Activated naive CD8-positive, alpha-beta T cell treated with anti-CD3 and anti-CD28 coated beads, Interleukin-2, amount 10 ng/mL, durations not matched to agents 7 days and 5 days (primary cell): ENCODE results near the gene WNK3. TPM values are rescaled to one million over a fixed set of nuclear protein-coding genes. Genes with fewer than 3 reads are reported as not detected.
"Not testable (repeated sequence)": the region's sequence is repeated elsewhere in the genome, so short reads cannot be mapped to it uniquely, and the experiment has no call there.

Source experiments
- ATAC-seq: fragments of 150-1000 bp; cut with Tn5 transposase; one replicate; pipeline ENCODE4 v1.10.0; 2021; ENCODE audit warnings: low read depth, moderate library complexity
- POLR2A ChIA-PET: fragments of 350-600 bp; sonication (Branson Sonifier 250); formaldehyde crosslinking; loops from one replicate; lab custom pipeline; 2021; ENCODE audit warnings: antibody characterized with exemption; lab: Charles Lee
- DNase-seq: peaks from one replicate; pipeline ENCODE4 v3.0.0; 2021
- H3K27ac Mint-ChIP-seq: one replicate; pipeline ENCODE4 v1.8.0; 2022; ENCODE audit warnings: mild to moderate bottlenecking, mixed read lengths
- H3K27me3 Mint-ChIP-seq: one replicate; pipeline ENCODE4 v1.8.0; 2022; ENCODE audit warnings: mild to moderate bottlenecking, moderate library complexity, mixed read lengths
- H3K36me3 Mint-ChIP-seq: one replicate; pipeline ENCODE4 v1.8.0; 2021; ENCODE audit warnings: mild to moderate bottlenecking, mixed read lengths
- H3K4me1 Mint-ChIP-seq: one replicate; pipeline ENCODE4 v1.8.0; 2021; ENCODE audit warnings: mixed read lengths
- H3K4me3 Mint-ChIP-seq: one replicate; pipeline ENCODE4 v1.8.0; 2022; ENCODE audit warnings: mild to moderate bottlenecking, moderate library complexity, mixed read lengths
- H3K9me3 Mint-ChIP-seq: one replicate; pipeline ENCODE4 v1.8.0; 2021; ENCODE audit warnings: mixed read lengths
- total RNA-seq, 2 experiments: library from RNA; stranded (reverse); gene quantifications; one replicate each; pipeline ENCODE4 v1.2.3, GENCODE V29; 2021

The WNK3 gene
- under 1 TPM; 0.26 to 0.33 TPM for total RNA-seq

- no peaks in the 10 kb centered on the region for H3K9me3 Mint-ChIP-seq
- peaks cover 8% of the 10 kb centered on the region for H3K4me1 Mint-ChIP-seq
- peaks cover 38% of the 10 kb centered on the region for H3K27me3 Mint-ChIP-seq
- ATAC-seq = peak; percentile 60
- peak; percentile 41 for DNase-seq
- peak within 1 kb of the TSS; percentile 84 for H3K4me3 Mint-ChIP-seq
- H3K27ac Mint-ChIP-seq = no peak within 1 kb of the TSS
- H3K36me3 Mint-ChIP-seq = no peaks in the 10 kb centered on the region
- POLR2A ChIA-PET = no interaction called here
These were observed at the start of gene WNK3 for GRCh38 chrX:54357414-54358377. Gene WNK3 (minus strand): TSS chrX:54358046.

- POLR2A ChIA-PET = no interaction called here
- Mint-ChIP-seq H3K4me3 (no peak overlapping the region), H3K4me1 (peaks cover 8% of the 10 kb centered on the region), H3K27me3 (peaks cover 27% of the 10 kb centered on the region), H3K9me3 (no peaks in the 10 kb centered on the region), H3K36me3 (no peaks in the 10 kb centered on the region), H3K27ac (no peak overlapping the region)
- ATAC-seq (no peak), DNase-seq (no peak)
These were observed 49.4 kb upstream of the WNK3 start for GRCh38 chrX:54407266-54407665.

- Mint-ChIP-seq H3K27ac (no peak overlapping the region), H3K4me3 (no peak overlapping the region), H3K9me3 (peaks cover 1% of the 10 kb centered on the region), H3K27me3 (peaks cover 3% of the 10 kb centered on the region), H3K4me1 (no peaks in the 10 kb centered on the region), H3K36me3 (no peaks in the 10 kb centered on the region)
- no peak for DNase-seq
- ATAC-seq = no peak
- POLR2A ChIA-PET = no interaction called here
These were observed 39.3 kb upstream of the WNK3 start for GRCh38 chrX:54397113-54397512.

- no peak overlapping the region for H3K4me3 Mint-ChIP-seq
- H3K4me1 Mint-ChIP-seq = no peaks in the 10 kb centered on the region
- H3K9me3 Mint-ChIP-seq = no peaks in the 10 kb centered on the region
- no peak for ATAC-seq
- no peak overlapping the region for H3K27ac Mint-ChIP-seq
- POLR2A ChIA-PET = no interaction called here
- no peak for DNase-seq
- no peaks in the 10 kb centered on the region for H3K27me3 Mint-ChIP-seq
- no peaks in the 10 kb centered on the region for H3K36me3 Mint-ChIP-seq
These were observed 28.5 kb upstream of the WNK3 start for GRCh38 chrX:54386314-54386713.

- H3K9me3 Mint-ChIP-seq, H3K27ac Mint-ChIP-seq, POLR2A ChIA-PET, H3K27me3 Mint-ChIP-seq, ATAC-seq, DNase-seq, H3K4me3 Mint-ChIP-seq, H3K4me1 Mint-ChIP-seq, H3K36me3 Mint-ChIP-seq: not testable (repeated sequence)
These were observed 26.8 kb upstream of the WNK3 start for GRCh38 chrX:54384661-54385060.

GRCh38 chrX:54359408-54359807 is 1.6 kb upstream of the WNK3 start:
- H3K27me3 Mint-ChIP-seq = peaks cover 38% of the 10 kb centered on the region
- DNase-seq (no peak), ATAC-seq (no peak)
- no peaks in the 10 kb centered on the region for H3K36me3 Mint-ChIP-seq
- H3K27ac Mint-ChIP-seq = no peak overlapping the region
- POLR2A ChIA-PET = no interaction called here
- peaks cover 8% of the 10 kb centered on the region for H3K4me1 Mint-ChIP-seq
- H3K4me3 Mint-ChIP-seq = peak overlapping the region; percentile 84
- H3K9me3 Mint-ChIP-seq = no peaks in the 10 kb centered on the region

GRCh38 chrX:54358424-54359211 is 772 bp upstream of the WNK3 start:
- Mint-ChIP-seq H3K27me3 (peaks cover 38% of the 10 kb centered on the region), H3K4me3 (peak overlapping the region; percentile 84), H3K9me3 (no peaks in the 10 kb centered on the region), H3K4me1 (peaks cover 8% of the 10 kb centered on the region), H3K27ac (no peak overlapping the region), H3K36me3 (no peaks in the 10 kb centered on the region)
- DNase-seq (peak; percentile 52), ATAC-seq (peak; percentile 59)
- POLR2A ChIA-PET = no interaction called here

GRCh38 chrX:54352677-54353076 is 5.2 kb downstream of the WNK3 start:
- H3K27me3 Mint-ChIP-seq = peaks cover 18% of the 10 kb centered on the region
- no peak overlapping the region for H3K27ac Mint-ChIP-seq
- ATAC-seq = no peak
- H3K9me3 Mint-ChIP-seq = no peaks in the 10 kb centered on the region
- POLR2A ChIA-PET = no interaction called here
- H3K36me3 Mint-ChIP-seq = no peaks in the 10 kb centered on the region
- no peak for DNase-seq
- H3K4me1 Mint-ChIP-seq = peaks cover 8% of the 10 kb centered on the region
- H3K4me3 Mint-ChIP-seq = no peak overlapping the region

- H3K27me3 Mint-ChIP-seq, DNase-seq, ATAC-seq, H3K4me1 Mint-ChIP-seq, H3K9me3 Mint-ChIP-seq, H3K4me3 Mint-ChIP-seq, H3K27ac Mint-ChIP-seq, H3K36me3 Mint-ChIP-seq, POLR2A ChIA-PET: not testable (repeated sequence)
These were observed 20.5 kb downstream of the WNK3 start for GRCh38 chrX:54337383-54337782.

- H3K27ac Mint-ChIP-seq = no peak overlapping the region
- no peak for ATAC-seq
- H3K36me3 Mint-ChIP-seq = no peaks in the 10 kb centered on the region
- DNase-seq = no peak
- H3K9me3 Mint-ChIP-seq = no peaks in the 10 kb centered on the region
- POLR2A ChIA-PET = no interaction called here
- no peaks in the 10 kb centered on the region for H3K27me3 Mint-ChIP-seq
- H3K4me3 Mint-ChIP-seq = no peak overlapping the region
- no peaks in the 10 kb centered on the region for H3K4me1 Mint-ChIP-seq
These were observed 32.8 kb downstream of the WNK3 start for GRCh38 chrX:54325077-54325476.

- Mint-ChIP-seq H3K4me1 (no peaks in the 10 kb centered on the region), H3K27ac (no peak overlapping the region), H3K9me3 (no peaks in the 10 kb centered on the region), H3K36me3 (no peaks in the 10 kb centered on the region), H3K27me3 (no peaks in the 10 kb centered on the region), H3K4me3 (no peak overlapping the region)
- DNase-seq = no peak
- no peak for ATAC-seq
- POLR2A ChIA-PET = no interaction called here
These were observed 37.8 kb downstream of the WNK3 start for GRCh38 chrX:54320067-54320466.

GRCh38 chrX:54306379-54306778 is 51.5 kb downstream of the WNK3 start:
- Mint-ChIP-seq H3K4me1 (no peaks in the 10 kb centered on the region), H3K9me3 (peaks cover 2% of the 10 kb centered on the region), H3K4me3 (no peak overlapping the region), H3K36me3 (no peaks in the 10 kb centered on the region), H3K27ac (no peak overlapping the region), H3K27me3 (no peaks in the 10 kb centered on the region)
- DNase-seq (no peak), ATAC-seq (no peak)
- POLR2A ChIA-PET = interaction anchor here (0.6 kb wide), 1 partner anchor 795 kb away, joined by 4 read pairs; no protein-coding TSS in a partner anchor

- ATAC-seq = no peak
- Mint-ChIP-seq H3K27me3 (no peaks in the 10 kb centered on the region), H3K4me3 (no peak overlapping the region), H3K4me1 (no peaks in the 10 kb centered on the region), H3K9me3 (peaks cover 2% of the 10 kb centered on the region), H3K36me3 (no peaks in the 10 kb centered on the region), H3K27ac (no peak overlapping the region)
- POLR2A ChIA-PET = no interaction called here
- DNase-seq = no peak
These were observed 56.3 kb downstream of the WNK3 start for GRCh38 chrX:54301516-54301915.
